Measurements from ENCODE around the gene PDE6H.

Gene PDE6H

DNA sequence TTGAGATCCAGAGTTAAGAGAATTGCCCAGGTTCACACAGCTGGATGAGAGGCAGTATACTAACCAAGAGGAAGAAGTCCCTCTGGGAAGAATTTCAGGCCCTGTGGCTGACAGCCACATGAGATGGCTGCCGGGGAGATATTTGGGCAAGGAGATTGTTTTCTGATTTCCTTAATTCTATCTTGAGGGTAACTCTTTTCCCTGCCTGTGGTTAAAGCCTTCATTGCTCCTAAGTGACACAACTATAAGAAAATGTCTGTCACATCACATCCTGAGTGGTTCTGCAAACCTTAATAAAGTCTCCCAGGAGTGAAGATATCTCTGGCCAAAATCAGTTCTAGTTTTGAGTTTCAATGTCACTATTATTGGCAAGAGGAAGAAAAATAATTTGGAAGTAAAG is 21.0 kb upstream of the PDE6H start:
- DNase-seq, result no peak

GRCh38 chr12:14952299-14952921 is 20.4 kb upstream of the PDE6H start:
- DNase-seq, result peak in 7 of 56 donors; percentile 4 to 54 (median 11)

- no peak for DNase-seq
Measured at GRCh38 chr12:14953752-14954151, 19.1 kb upstream of the PDE6H start.

GRCh38 chr12:14954269-14954668 is 18.6 kb upstream of the PDE6H start:
- DNase-seq, result no peak

DNA sequence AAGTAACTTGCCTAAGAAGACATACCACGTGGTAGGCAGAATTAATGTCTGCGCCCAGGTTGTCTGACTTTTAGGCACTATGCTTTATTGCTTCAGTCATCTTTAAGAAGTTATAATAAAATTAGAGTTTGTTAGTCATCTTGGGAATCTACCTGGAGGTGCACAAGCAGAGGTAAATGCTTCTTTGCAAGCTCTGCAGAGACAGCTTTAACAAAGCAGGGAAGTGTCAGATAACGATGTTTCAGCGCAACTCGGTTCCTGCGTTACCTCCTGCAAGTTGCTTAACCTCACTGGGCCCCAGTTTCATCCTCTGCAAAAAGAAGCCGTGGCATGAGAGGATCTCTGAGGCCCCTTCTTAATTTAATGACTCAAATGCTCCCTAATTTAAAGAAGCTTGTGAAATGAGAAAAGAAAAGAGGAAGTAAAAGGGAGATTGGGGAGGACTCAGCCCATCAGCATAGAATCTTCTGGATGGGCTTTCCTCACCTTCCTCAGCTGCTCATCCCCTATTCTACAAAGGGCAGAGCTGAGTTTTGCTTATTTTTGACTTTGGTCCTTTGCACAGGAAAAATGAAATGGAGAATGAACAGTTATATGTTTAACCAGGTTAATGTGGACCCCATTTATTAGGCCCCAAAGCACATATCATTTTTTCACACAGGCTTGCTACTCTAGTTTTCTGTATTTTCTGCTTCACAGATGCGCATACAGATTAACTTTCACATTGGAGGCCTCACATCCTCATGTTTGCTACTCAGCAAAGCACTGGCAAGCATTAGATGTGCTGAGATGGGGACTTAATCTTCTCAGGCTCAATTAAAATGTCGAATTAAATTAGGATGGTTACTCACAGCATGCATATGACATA is 16.6 kb upstream of the PDE6H start:
- DNase-seq, result no peak

DNA sequence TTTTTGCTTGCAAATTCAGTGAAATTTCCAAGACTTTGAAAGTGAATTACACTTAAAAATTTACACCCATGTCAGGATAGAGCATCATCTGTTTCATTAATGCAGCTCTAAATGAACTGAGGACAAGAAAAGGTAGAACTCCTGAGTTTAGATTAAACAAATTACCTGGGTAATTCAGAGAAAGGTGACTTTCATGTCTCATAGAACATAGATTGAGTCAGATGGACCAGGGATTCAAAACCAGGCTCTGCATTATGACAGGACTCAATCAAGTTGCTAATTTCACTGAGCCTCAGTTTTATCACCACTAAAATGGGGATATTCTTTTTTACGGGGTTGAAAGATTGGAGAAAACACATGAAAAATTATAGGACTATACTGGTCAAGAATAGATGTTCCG is 15.9 kb upstream of the PDE6H start:
- DNase-seq, result no peak

DNA sequence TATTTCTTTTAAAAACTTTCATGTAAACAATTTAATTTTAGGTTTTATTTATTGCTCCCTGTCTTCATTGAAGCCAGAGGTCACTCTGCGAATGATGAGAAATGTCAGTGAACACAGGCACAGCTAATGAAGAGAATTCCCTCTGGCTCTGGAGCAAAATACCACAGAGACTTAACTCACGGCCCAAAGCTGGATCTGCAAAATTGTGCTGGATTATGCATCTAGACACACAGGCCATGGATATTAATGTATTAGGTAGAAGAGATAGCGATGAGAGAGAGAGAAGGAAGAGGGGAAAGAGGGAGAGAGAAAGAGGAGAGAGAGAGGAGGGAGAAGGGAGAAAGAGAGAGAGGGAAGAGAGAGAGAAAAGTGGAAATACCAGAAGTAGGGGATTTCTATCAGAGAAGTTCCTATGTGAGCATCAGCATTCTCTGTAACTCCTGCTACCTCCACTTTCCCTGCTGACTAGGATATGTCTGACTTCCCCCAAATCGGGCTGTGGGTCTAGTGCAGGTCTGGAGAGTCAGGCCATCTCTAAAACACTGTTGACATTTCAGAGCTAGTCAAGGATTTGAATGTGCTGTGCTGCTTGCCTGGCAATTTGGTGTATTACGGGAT is 15.2 kb upstream of the PDE6H start:
- DNase-seq, result no peak

GRCh38 chr12:14958361-14959125 is 14.3 kb upstream of the PDE6H start:
- no peak for DNase-seq

DNA sequence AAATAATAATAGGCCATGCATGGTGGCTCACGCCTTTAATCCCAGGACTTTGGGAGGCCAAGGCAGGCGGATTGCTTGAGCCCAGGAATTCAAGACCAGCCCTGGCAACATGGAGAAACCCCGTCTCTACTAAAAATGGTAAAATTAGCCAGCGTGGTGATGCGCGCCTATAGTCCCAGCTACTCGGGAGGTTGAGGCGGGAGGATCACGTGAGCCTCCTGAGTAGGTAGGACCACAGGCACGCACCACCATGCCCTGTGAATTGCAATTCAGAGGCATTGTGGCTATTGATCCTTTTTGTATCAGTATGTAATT is 13.8 kb upstream of the PDE6H start:
- no peak for DNase-seq

GRCh38 chr12:14959463-14959862 is 13.4 kb upstream of the PDE6H start:
- no peak for DNase-seq

- no peak for DNase-seq
Measured at GRCh38 chr12:14959916-14960496, 12.8 kb upstream of the PDE6H start.

DNA sequence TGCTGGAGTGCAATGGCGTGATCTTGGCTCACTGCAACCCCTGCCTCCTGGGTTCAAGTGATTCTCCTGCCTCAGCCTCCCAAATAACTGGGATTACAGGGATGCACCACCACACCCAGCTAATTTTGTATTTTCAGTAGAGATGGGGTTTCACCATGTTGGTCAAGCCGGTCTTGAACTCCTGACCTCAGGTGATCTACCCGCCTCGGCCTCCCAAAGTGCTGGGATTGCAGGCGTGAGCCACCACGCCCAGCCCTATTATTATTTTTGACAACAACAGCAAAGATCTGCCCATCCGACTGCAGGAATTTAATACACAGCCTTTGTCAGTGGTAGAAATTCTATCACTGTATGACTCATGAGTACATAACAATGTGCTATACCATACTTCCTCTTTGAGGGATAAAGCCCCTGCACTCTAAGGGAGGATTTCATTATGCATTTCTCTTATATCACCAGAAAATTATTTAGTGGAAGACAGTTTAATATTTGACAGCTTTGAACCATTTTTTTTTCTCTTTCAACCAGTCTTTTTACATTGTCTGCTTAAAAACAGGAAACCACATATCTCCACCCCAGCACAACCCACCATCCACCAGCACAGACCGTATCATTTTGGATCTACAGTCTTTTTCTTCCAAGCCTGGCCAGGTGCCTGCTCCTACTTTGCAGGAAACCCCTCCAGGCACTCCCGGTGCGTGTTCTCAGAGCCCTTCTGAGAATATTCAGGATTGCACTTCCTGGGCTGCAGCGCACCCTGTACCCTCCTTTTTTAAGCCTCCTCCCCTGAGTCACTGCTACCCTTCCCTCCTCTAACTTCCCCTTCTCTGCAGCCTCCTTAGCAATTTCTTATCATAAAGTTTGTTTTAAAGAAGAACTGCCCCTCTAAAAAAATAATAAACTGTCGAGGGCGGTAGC is 12.0 kb upstream of the PDE6H start:
- no peak for DNase-seq

DNA sequence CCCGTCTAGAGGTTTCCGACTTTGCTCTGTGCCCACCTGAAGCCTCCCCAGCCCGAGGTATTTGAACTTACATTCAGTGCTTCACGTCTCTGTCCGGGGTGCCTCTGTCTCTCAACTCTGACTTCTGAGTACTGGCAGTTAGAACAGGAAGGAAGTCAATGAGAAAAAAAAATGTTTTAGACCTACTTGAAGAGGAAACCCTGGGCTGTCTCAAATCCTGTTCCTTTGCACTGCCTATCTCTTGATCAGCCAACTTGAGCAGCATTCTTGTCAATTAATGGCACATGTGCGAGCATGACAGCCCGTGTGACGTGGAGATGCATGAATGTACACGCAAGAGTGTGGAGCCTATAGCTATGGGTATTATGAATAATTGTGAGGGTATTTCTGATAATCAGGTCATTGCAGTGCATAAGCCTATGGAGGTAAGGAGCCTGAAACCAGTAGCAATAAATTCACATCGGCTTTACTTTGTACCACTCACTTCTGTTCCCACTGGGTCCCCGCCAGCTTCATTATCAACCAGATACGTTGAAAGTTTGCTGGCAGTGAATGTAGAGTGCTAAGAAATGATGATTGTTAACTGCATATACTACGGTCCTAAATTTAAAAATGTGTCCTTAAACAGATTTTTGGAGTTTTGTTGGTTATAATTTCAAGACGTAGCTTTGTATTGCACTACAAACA is 11.2 kb upstream of the PDE6H start, which contains the start of gene ARHGDIB:
ARHGDIB (minus strand) TSS at position 136 of the 687 bp plus-strand sequence. CDS start 10,889 bp downstream, outside the sequence.
- peak in 1 of 56 donors; percentile 4 for DNase-seq

DNA sequence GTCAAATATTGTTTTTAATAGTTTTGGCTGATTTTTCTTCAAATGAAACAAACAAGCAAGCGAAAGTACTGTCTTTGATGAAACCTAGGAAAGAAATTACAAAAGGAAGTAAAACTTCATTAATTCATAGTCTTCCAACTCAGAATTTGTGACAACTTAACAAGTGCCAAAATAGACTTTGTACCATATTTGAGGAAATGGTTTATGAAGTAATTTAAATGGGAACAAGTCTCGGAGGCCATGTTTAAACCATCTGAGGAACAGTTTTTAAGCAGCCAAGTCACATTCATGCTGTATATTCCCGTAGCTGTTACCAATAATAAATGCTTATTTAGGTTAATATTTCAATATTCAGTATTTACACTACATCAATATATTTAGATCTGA is 10.7 kb upstream of the PDE6H start:
- DNase-seq, result no peak

- no peak for DNase-seq
Measured at GRCh38 chr12:14962797-14963196, 10.0 kb upstream of the PDE6H start.

- DNase-seq, result no peak
Measured at GRCh38 chr12:14963520-14963919, 9.3 kb upstream of the PDE6H start.

DNA sequence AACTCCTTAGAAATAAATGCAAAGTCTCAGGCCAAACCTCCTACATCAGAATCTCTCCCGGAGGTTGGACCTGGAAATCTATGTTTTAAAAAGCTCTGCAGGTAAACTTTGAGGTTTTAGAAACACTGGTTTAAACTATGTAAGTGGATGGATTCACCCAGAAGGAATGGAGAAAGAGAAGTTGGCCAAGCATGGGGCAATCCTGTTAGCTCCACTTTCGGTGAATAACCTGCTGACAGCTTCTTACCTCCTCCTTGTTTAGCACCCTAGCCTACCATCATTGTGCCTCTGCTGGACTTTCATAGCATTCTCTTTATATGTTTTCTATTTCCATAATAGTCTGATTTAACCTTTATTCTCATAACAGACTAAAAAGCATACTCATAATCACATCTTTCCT is 8.4 kb upstream of the PDE6H start:
- DNase-seq, result no peak

GRCh38 chr12:14965221-14965620 is 7.6 kb upstream of the PDE6H start:
- DNase-seq, result no peak

GRCh38 chr12:14968478-14968877 is 4.4 kb upstream of the PDE6H start:
- DNase-seq, result no peak

DNA sequence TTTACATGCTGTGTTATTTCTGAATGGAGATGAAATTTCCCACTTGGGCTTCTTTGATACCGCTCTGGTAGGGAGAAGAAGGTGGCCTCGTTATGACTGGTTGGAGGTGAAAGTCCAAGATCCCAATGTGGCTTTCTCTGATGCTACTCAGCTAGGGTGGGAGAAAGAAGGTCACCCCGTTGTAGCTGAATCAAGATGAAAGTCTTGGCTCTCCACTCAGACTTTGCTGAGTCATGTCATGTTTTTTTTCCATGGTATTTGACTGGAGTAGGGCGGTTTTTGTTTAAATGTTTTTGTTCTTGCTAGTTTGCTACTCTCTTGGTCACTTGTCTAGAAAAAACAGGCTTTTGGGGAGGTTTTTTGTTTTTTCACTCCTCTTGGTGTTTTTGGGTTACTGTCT is 2.4 kb upstream of the PDE6H start:
- no peak for DNase-seq
